KMS-11 (cell line): ENCODE data around the gene HBG1.

Experiments
- H2AFZ ChIP-seq: fragments of 200-600 bp; sonication (generic); 2 replicates; pipeline ENCODE4 v1.6.1; 2016; ENCODE audit warnings: antibody characterized with exemption, mixed run types, low read depth
- H3K27ac ChIP-seq: fragments of 200-600 bp; sonication (generic); 2 replicates; pipeline ENCODE4 v1.6.1; 2016; ENCODE audit warnings: mild to moderate bottlenecking, mixed run types
- H3K27me3 ChIP-seq: fragments of 200-600 bp; sonication (generic); 2 replicates; pipeline ENCODE4 v1.6.1; 2017; ENCODE audit warnings: mild to moderate bottlenecking, low read depth, mixed run types, moderate library complexity; ENCODE audit not compliant: insufficient read depth
- H3K36me3 ChIP-seq: fragments of 200-600 bp; sonication (generic); 2 replicates; pipeline ENCODE4 v1.6.1; 2017; ENCODE audit warnings: mild to moderate bottlenecking, mixed run types; ENCODE audit not compliant: insufficient read depth
- H3K4me1 ChIP-seq: fragments of 200-600 bp; sonication (generic); 2 replicates; pipeline ENCODE4 v1.6.1; 2016; ENCODE audit warnings: mild to moderate bottlenecking, low read depth, mixed run types; ENCODE audit not compliant: poor library complexity, severe bottlenecking
- H3K4me2 ChIP-seq: fragments of 200-600 bp; sonication (generic); 2 replicates; pipeline ENCODE4 v1.7.0; 2016; ENCODE audit warnings: mild to moderate bottlenecking, mixed run types
- H3K4me3 ChIP-seq: fragments of 200-600 bp; sonication (generic); IDR thresholded peaks from 2 replicates; pipeline ENCODE4 v1.6.1; 2017; ENCODE audit warnings: low read depth, low read length, mixed read lengths; ENCODE audit not compliant: insufficient read depth
- H3K79me2 ChIP-seq: fragments of 200-600 bp; sonication (generic); 2 replicates; pipeline ENCODE4 v1.6.1; 2016; ENCODE audit warnings: low read depth, mixed run types; ENCODE audit not compliant: insufficient read depth
- H3K9ac ChIP-seq: fragments of 200-600 bp; sonication (generic); 2 replicates; pipeline ENCODE4 v1.6.1; 2016; ENCODE audit warnings: mild to moderate bottlenecking, mixed run types
- H4K20me1 ChIP-seq: fragments of 200-600 bp; sonication (generic); 2 replicates; pipeline ENCODE4 v1.6.1; 2016; ENCODE audit warnings: mild to moderate bottlenecking, mixed run types; ENCODE audit not compliant: insufficient read depth
- TF ChIP-seq, protein P1 (sequence below): fragments of 200-600 bp; sonication (generic); conservative IDR thresholded peaks from 2 replicates; pipeline ENCODE4 v1.6.1; 2017; ENCODE audit warnings: low read depth, mild to moderate bottlenecking, antibody characterized with exemption, low read length, moderate library complexity, mixed read lengths

HBG1 gene

DNA sequence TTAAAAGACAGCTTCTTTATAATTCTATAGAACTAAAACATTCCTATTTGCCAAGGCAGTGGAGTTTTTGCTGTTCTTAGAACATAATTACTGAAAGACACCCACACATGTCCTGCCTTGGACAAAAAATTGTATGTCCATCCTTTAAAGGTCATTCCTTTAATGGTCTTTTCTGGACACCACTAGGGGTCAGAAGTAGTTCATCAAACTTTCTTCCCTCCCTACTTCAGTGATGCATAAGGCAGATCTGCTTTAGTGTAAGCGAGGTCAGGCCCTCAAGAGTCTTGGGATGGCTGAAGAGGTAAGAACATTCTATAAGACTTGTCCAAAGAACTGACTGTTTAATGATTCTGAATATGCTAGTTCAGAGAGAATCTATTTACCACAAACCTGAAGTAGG lies 44.9 kb downstream of the HBG1 start:
- Histone ChIP-seq H4K20me1 (no peaks in the 10 kb centered on the region), H3K4me1 (no peaks in the 10 kb centered on the region), H3K4me3 (no peak overlapping the region), H3K27me3 (no peaks in the 10 kb centered on the region), H3K9ac (no peak overlapping the region), H3K36me3 (no peaks in the 10 kb centered on the region), H3K27ac (no peak overlapping the region), H2AFZ (no peak overlapping the region), H3K79me2 (no peaks in the 10 kb centered on the region), H3K4me2 (no peak overlapping the region)
- TF ChIP-seq, protein P1, sequence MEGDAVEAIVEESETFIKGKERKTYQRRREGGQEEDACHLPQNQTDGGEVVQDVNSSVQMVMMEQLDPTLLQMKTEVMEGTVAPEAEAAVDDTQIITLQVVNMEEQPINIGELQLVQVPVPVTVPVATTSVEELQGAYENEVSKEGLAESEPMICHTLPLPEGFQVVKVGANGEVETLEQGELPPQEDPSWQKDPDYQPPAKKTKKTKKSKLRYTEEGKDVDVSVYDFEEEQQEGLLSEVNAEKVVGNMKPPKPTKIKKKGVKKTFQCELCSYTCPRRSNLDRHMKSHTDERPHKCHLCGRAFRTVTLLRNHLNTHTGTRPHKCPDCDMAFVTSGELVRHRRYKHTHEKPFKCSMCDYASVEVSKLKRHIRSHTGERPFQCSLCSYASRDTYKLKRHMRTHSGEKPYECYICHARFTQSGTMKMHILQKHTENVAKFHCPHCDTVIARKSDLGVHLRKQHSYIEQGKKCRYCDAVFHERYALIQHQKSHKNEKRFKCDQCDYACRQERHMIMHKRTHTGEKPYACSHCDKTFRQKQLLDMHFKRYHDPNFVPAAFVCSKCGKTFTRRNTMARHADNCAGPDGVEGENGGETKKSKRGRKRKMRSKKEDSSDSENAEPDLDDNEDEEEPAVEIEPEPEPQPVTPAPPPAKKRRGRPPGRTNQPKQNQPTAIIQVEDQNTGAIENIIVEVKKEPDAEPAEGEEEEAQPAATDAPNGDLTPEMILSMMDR: peak; percentile 72

DNA sequence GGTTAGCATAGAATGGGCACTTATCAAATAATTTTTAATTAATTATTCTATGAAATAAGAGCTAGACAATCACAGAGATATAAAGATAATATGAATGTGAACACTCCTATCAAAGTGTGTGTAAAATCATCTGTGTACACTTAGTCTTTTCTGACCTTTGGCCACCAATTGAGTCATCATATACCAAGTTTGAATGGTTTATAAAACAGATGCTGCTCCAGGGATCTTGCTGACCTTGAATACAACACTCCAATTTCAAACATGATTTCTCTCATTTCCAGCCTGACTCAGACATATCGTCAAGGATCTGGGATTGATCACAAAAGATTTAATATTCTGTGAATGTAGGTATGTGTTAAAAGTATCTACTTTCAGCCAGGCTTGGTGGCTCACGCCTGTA lies 46.3 kb downstream of the HBG1 start:
- Histone ChIP-seq H3K36me3 (no peaks in the 10 kb centered on the region), H3K9ac (no peak overlapping the region), H3K4me2 (no peak overlapping the region), H3K4me1 (no peaks in the 10 kb centered on the region), H3K27ac (no peak overlapping the region), H3K79me2 (no peaks in the 10 kb centered on the region), H2AFZ (no peak overlapping the region), H3K4me3 (no peak overlapping the region), H4K20me1 (no peaks in the 10 kb centered on the region), H3K27me3 (no peaks in the 10 kb centered on the region)
- TF ChIP-seq, protein P1: no peak

DNA sequence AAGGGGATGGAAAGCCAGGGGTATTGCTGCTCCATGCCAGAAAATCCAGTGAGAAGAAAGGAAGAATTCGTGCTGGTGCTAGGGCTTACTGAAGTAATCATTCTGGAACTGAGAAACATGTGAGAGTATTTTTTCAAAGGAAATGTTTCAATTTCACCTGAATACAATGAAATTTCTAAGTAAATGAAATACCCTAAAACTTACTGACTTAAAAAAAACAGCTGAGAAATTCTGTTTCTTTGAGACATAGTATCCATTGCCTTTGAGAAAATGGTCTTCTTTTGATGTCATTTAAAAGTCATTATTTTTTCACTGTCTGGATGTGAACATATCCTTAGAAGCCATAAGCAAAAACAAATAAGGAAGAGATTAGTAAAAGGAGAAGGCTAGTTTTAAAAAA lies 49.1 kb downstream of the HBG1 start, which contains the start of gene OR51V1:
TSS of gene OR51V1 (minus strand) at position 101 of the 400 bp plus-strand sequence. CDS start at position 101, 0 bp downstream.
- TF ChIP-seq, protein P1: no peak

DNA sequence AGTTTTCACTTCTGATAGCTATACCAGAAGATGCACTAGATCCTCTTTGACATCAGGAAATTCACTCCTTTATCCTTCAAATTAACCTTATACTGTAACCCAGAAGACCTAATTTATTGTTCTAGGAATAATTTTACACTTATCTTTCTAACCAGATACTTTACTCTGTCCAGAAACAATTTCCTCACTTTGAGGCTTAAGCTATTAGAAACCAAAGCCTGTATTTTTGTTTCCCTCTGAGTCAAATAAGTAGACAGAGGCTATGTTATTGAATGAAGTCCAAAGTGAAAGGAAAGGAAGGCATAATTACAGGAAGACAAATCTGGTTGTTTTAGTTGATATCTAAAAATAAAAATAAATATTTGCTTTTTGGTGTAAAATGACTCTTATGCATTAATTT lies 51.4 kb downstream of the HBG1 start:
- Histone ChIP-seq H3K79me2 (no peaks in the 10 kb centered on the region), H3K4me1 (no peaks in the 10 kb centered on the region), H3K4me3 (no peak overlapping the region), H2AFZ (no peak overlapping the region), H3K4me2 (no peak overlapping the region), H3K36me3 (no peaks in the 10 kb centered on the region), H3K27ac (no peak overlapping the region), H3K9ac (no peak overlapping the region), H3K27me3 (no peaks in the 10 kb centered on the region), H4K20me1 (no peaks in the 10 kb centered on the region)
- TF ChIP-seq, protein P1: no peak

More for the DNA sequence above, 49.1 kb downstream of the HBG1 start, which contains the start of gene OR51V1:
- H3K27me3 ChIP-seq: no peaks in the 10 kb centered on the region
- no peak within 1 kb of the TSS for H2AFZ ChIP-seq
- no peak within 1 kb of the TSS for H3K4me3 ChIP-seq
- H3K9ac ChIP-seq: no peak within 1 kb of the TSS
- H3K4me1 ChIP-seq: no peaks in the 10 kb centered on the region
- no peak within 1 kb of the TSS for H3K4me2 ChIP-seq
- H3K36me3 ChIP-seq: no peaks in the 10 kb centered on the region
- no peak within 1 kb of the TSS for H3K27ac ChIP-seq
- H4K20me1 ChIP-seq: no peaks in the 10 kb centered on the region
- H3K79me2 ChIP-seq: no peaks in the 10 kb centered on the region
